ENCODE measurements around the gene NELFA.

DNA sequence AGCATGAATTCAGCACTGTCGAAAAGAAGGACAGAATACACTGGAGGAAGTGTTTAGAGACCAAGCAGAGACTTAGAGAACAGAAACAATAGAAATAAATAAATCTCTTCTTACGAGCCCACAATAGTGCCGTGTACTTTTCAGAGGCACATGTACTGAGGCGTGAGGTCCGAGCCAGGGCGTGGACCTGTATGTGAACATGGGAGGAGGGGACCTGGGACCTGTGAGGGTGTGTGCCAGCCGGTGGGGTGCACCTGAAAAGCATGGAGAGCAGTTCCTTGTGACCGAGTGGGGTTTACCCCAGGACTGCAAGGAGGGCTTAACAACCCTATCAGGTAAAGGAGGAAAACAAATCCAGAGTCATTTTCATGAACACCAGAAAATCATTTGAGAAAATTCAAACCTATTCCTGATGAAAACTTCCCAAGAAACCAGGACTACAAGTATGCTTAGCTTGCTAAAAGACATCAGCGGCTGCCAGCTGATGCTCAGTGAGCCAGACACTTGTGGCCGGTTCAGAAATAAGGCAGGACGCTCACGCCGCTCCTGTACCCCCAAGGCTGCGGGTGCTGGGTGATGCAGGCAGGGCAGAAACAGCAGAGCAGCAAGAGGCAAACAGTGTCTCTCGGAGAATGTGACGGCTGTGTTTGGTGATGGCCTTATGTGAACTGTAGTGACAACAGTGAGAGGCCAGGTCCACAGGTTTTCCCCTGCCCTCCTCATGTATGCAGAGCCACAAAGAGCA is 37.1 kb downstream of the NELFA start:
- TF ChIP-seq, protein P1, sequence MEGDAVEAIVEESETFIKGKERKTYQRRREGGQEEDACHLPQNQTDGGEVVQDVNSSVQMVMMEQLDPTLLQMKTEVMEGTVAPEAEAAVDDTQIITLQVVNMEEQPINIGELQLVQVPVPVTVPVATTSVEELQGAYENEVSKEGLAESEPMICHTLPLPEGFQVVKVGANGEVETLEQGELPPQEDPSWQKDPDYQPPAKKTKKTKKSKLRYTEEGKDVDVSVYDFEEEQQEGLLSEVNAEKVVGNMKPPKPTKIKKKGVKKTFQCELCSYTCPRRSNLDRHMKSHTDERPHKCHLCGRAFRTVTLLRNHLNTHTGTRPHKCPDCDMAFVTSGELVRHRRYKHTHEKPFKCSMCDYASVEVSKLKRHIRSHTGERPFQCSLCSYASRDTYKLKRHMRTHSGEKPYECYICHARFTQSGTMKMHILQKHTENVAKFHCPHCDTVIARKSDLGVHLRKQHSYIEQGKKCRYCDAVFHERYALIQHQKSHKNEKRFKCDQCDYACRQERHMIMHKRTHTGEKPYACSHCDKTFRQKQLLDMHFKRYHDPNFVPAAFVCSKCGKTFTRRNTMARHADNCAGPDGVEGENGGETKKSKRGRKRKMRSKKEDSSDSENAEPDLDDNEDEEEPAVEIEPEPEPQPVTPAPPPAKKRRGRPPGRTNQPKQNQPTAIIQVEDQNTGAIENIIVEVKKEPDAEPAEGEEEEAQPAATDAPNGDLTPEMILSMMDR (IDR thresholded peaks at IDR 0.05) = no peak
- no peak for TF ChIP-seq REST (IDR thresholded peaks at IDR 0.05; ENCODE audit: insufficient read depth in 1 of 2, low read depth in 2 of 2, low read length in 1 of 2)
